ENCODE measurements around the gene PPP1R15B.

The PPP1R15B gene
- total RNA-seq: 129 to 758 (median 238) reads per million in 17 experiments

DNA sequence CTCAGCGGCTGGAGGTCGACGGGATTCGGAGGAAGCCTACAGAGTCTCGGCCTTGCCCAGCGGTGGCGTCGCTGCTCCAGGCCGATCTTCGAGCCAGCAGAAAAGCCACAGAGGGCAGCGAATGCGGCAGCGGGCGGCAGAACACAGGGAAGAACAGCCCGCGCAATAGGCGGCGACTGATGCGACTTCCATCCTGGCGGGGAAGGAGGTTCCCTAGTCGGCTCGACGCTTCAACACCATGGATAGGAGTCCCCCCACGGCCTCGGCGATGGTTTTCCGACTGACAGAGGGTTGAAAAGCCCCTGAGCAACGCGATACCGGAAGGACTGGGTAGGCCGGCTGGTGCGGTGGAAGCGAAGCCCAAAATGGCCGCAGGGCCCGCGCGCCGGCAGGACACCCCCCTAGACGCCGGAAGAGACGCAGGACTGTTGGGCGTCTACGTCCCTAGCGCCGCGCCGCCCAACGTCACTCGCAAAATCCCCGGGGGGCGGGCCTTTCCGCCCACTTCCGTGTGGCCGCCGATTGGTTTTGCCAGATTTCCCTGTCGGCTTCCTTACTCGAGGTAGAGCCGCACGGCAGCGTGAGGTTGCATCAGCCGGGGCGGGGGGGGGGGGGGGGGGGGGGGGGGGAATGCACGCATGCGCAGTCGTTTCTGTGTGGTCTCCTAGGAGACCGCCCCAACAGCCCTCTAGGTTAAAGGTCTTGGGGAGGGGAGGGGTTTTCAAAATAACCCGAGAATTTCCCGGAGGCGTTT lies at the start of gene PPP1R15B:
Gene PPP1R15B (minus strand): TSS at position 367 of the 754 bp plus-strand sequence. CDS start 406 bp downstream, outside the sequence.
- peak; percentile 99 for DNase-seq

DNA sequence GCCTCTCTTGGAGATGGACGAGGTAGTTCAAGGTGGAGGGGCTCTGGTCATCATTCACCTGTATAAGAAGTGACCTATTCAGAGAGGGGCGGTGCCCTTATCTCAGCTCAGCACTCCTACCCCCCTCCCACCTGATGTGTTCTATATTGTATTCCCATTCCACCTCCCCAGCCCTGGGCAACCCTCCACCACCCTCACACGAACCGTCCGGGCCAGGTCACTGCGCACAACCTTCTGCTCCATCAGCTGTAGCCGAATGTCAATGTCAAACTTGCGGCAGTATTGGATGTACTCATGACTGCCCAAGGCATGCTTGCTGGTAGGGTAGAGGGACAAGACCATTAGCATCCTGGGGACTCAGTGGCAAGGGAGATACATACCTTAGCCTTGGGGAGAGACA lies 48.7 kb upstream of the PPP1R15B start:
- no peak for DNase-seq

DNA sequence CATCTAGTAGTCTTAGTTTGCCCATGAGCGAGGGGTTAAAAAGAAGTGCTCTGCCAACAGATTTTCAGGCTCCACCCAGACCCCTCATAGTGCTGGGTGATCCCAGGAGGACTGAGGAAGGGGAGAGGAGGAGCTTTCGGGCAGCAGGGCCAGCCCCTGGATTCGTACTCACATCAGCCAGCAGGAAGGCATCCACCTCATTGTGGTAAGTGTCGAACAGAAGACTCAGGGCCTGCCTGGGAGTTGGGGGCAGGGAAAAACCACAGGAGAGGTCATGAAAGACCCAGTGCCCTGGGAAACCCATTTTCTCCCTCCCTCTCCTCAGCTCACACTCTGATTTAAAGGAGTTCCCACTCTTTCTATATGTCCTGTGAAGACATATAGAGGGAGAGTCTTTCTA lies 48.1 kb upstream of the PPP1R15B start:
- no peak for DNase-seq

- DNase-seq: no peak
These were observed 46.0 kb upstream of the PPP1R15B start for GRCh38 chr1:204457666-204458065.

GRCh38 chr1:204456826-204457442 lies 45.3 kb upstream of the PPP1R15B start:
- no peak for DNase-seq

DNA sequence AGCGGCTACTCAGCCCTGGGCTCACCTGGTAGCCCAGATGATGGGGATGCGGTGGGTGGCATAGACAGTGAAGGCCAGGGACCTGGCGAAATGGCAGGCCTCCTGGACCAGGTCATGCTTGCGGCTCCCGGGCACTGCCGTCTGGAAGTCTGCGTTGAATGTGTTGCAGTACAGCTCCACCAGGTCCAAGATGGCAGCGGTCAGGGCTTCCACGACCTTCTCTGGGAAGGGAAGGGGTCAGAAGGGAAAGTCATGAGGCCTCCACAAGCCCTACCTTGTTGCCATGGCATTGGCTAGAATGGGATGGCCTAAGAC lies 44.2 kb upstream of the PPP1R15B start:
- no peak for DNase-seq

GRCh38 chr1:204455063-204455830 lies 43.6 kb upstream of the PPP1R15B start:
- DNase-seq: no peak

DNA sequence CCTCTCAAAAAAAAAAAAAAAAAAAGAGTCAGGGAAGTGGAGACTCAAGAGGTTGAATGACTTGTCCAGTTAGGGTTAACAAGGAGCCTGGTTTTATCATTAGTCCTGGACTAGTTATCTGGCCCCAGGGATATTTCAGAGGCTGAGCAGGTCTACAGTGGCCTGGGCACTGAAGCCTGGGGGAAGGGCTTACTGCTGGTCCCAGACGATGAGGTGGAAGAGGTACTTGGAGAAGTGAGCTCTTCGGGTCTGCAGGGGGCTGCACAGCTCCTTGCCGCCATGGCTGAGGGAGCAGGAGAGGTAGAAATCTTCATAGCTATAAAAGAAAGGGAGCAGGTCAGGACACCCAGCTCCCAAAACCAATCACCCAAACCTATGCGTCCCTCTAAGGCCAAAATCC lies 42.9 kb upstream of the PPP1R15B start:
- no peak for DNase-seq

DNA sequence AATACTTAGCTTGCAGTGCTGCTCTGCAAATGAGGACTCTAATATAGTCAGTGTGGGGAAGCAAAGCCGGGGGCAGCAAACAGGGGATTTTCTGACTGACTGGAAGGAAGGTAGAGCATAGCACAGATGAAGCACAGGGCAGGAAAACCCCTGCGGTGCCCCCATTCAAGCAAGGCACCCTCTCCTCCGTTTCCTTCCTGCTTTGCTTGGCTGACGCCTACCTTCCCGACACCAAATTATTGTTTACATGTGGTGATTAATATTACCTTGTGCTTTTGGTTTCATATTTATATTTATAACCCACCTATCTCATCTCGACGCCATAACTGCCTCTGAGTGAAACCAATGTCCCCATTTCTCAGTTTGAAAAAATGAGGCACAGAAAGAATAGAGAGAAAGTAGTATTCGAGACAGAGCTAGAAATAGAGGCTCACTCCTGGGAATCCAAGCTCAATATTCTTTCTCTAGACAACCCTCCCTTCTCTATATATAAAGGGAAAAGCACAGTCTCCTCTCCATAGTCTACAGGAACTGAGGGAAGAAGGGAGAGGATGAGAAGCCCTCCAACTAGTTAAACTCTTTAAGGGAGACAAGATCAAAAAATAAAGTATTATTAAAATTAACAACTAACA lies 41.6 kb upstream of the PPP1R15B start:
- no peak for DNase-seq

GRCh38 chr1:204451352-204452124 lies 39.9 kb upstream of the PPP1R15B start:
- DNase-seq: no peak

GRCh38 chr1:204450461-204451257 lies 39.0 kb upstream of the PPP1R15B start:
- DNase-seq: no peak

DNA sequence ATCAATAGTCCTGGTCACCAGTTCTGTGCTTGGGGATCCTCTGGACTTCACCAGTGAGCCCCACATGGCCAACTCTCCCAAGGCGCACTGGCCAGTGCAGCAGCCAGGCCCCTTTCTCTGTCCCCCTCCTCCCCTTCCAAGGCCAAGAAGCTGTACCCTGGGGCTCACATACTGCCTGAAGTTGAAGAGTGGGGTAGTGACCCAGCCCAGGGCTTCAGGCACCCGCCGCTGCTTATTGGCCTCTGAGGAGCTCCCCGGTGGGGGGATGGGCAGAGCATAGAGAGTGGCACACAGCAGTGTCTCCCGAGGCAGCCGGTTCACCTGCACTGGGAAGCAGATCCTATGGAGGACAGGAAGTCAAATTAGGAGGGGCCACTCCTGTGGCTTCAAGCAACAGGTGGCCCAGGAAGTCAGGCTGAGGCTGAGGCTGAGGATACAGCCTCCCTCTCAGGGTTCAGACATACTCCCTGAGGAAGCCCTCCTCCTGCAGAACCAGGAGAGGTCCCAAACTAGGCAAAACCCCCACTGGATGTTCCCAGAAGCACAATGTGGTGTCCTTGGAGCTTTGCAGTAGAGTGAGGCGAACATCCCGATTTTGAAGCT lies 38.2 kb upstream of the PPP1R15B start:
- no peak for DNase-seq

GRCh38 chr1:204448991-204449677 lies 37.5 kb upstream of the PPP1R15B start:
- no peak for DNase-seq

DNA sequence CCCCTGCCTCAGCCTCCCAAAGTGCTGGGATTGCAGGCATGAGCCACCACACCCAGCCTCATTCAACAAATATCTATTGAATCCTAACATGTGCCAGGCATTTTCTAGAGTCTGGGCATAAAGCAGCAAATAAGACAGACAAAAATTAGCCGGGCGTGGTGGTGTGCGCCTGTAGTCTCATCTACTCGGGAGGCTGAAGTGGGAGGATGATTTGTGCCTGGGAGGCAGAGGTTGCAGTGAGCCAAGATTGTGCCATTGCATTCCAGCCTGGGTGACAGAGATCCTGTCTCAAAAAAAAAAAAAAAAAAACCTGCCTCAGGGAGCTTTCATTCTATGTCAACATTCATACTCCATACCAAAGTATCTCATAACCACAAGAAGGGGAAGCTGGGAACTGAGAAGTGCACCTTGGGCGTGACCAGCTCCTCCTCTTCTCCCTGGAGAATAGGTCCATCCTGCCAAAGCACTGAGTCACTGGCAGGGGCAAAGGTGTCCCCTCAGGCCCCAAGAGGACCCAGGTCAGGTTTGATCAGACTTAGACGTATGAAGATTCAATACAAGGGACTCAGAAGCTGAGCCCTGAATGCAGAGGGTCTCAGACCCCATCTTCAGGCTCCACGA lies 36.8 kb upstream of the PPP1R15B start:
- peak in 3 of 4 experiments; percentile 35 to 41 (median 39) for DNase-seq

DNA sequence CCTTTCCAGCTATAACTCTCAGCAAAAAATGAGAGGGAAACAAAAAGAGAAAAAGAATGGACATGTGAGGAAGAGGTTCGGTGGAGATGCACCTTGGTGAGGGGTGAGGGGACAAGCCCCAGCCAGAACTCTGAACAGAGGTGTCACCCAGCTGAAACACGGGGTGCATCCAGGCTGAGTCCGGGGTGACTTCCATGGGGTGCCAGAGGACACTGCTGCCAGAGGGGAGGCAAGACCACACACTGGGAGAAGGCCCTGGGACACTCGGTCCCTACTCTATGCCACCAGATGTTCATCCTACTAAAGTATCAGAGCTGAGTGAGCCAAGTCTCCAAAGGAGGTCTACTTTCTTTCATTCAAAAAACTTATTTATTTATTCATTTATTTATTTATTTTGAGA lies 36.1 kb upstream of the PPP1R15B start:
- no peak for DNase-seq

GRCh38 chr1:204447190-204447589 lies 35.6 kb upstream of the PPP1R15B start:
- no peak for DNase-seq

GRCh38 chr1:204446413-204447111 lies 34.9 kb upstream of the PPP1R15B start:
- peak; percentile 85 to 89 (median 87) for DNase-seq

GRCh38 chr1:204445860-204446412 lies 34.3 kb upstream of the PPP1R15B start:
- peak; percentile 47 to 77 (median 56) for DNase-seq
